Loucy (cell line): ENCODE measurements around the gene RAD23B.

ENCODE experiments used
- CTCF ChIP-seq: fragments of 200-600 bp; sonication (generic); conservative IDR thresholded peaks from 2 replicates; pipeline ENCODE4 v1.5.1; 2014; ENCODE audit warnings: mild to moderate bottlenecking, antibody characterized with exemption, low read length
- EZH2phosphoT487 ChIP-seq: fragments of 200-600 bp; IDR thresholded peaks from 2 replicates; pipeline ENCODE4 v1.6.1; 2018; ENCODE audit warnings: antibody characterized with exemption, mild to moderate bottlenecking, moderate library complexity, borderline replicate concordance

- TF ChIP-seq CTCF (no peak), EZH2phosphoT487 (no peak)
These were observed 24.3 kb downstream of the RAD23B start for GRCh38 chr9:107307331-107307730.
